Peyer's patch (tissue), 4 donors: Measurements from ENCODE around the gene SLC38A2.

ENCODE experiments used
- CTCF ChIP-seq, 6 experiments: fragments of 450-650 bp in 4 of 6; fragments of 200-600 bp in 2 of 6; sonication (generic) in 1 of 6; IDR thresholded peaks; one replicate each; pipeline ENCODE4 v1.5.1; 2017 to 2019; ENCODE audit warnings: antibody characterized with exemption in 6 of 6, mild to moderate bottlenecking in 3 of 6, moderate library complexity in 1 of 6
- POLR2A ChIP-seq, 2 donors: fragments of 450-650 bp; IDR thresholded peaks; one replicate each; pipeline ENCODE4 v1.5.1; 2017; ENCODE audit warnings: antibody characterized with exemption in 2 of 2, mild to moderate bottlenecking in 2 of 2, moderate library complexity in 2 of 2

GRCh38 chr12:46389031-46389616, 16.6 kb upstream of the SLC38A2 start:
- TF ChIP-seq CTCF (IDR thresholded peaks at IDR 0.05) (no peak), POLR2A (IDR thresholded peaks at IDR 0.05) (no peak)
